NCI-H2171 (cell line): ENCODE data around the gene BPIFB2.
"Not testable (repeated sequence)": the region's sequence is repeated elsewhere in the genome, so short reads cannot be mapped to it uniquely, and the experiment has no call there.

ENCODE experiments used
- DNase-seq: peaks from one replicate; lab custom pipeline; 2025; lab: John Stamatoyannopoulos, UW

The BPIFB2 gene, protein sequence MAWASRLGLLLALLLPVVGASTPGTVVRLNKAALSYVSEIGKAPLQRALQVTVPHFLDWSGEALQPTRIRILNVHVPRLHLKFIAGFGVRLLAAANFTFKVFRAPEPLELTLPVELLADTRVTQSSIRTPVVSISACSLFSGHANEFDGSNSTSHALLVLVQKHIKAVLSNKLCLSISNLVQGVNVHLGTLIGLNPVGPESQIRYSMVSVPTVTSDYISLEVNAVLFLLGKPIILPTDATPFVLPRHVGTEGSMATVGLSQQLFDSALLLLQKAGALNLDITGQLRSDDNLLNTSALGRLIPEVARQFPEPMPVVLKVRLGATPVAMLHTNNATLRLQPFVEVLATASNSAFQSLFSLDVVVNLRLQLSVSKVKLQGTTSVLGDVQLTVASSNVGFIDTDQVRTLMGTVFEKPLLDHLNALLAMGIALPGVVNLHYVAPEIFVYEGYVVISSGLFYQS

DNA sequence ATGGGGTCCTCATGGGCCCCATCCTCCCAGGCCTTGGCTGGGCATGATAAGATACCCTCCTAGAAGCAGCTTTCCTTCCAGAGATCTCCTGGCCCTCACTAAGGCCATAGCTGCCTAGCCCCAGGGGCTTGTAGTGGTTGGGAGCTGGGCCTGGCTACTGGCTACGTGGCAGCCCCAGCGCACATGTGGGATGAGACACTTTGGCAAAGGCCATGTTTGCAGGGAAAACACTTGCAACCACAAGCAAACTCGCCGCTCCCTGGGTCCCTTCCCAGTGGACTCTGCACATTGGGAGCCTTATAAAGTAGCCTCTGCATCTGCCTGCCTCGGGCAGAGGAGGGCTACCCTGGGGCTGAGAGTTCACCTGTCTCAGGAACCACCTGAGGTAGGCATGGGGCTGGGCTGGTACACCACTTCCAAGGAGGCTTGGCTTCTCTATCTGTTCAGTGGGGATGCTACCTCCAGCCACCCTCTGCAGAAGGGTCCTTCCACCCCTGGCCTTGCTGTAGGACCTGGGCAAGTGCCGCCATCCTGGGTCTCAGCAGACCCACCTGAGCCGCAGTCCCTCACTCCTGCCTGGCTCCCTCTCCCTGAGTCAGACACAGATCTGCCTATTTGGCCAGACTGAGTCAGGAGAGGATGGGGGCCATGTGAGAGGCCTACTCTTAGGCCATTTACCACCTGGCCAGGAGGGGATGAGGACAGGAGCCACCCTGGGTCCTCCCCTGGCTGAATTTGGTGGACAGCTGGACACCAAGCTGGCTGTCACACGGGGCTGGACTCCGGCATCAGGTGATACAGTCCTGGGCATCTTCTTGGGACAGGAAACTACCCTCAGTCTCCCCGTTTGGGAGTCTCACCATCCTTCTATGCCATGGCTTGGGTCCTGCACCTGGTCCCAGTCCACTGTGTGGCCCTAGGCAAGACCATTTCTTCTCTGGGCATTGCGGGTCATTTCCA is at the start of gene BPIFB2:
BPIFB2 (plus strand) TSS at position 329 of the 960 bp plus-strand sequence. CDS start 871 bp downstream, outside the sequence.
- DNase-seq: no peak

- DNase-seq: no peak
Measured at GRCh38 chr20:32958574-32958973, 48.9 kb upstream of the BPIFB2 start.

- no peak for DNase-seq
Measured at GRCh38 chr20:32959351-32960221, 47.9 kb upstream of the BPIFB2 start.

GRCh38 chr20:32960222-32960518 is 47.3 kb upstream of the BPIFB2 start:
- no peak for DNase-seq

DNA sequence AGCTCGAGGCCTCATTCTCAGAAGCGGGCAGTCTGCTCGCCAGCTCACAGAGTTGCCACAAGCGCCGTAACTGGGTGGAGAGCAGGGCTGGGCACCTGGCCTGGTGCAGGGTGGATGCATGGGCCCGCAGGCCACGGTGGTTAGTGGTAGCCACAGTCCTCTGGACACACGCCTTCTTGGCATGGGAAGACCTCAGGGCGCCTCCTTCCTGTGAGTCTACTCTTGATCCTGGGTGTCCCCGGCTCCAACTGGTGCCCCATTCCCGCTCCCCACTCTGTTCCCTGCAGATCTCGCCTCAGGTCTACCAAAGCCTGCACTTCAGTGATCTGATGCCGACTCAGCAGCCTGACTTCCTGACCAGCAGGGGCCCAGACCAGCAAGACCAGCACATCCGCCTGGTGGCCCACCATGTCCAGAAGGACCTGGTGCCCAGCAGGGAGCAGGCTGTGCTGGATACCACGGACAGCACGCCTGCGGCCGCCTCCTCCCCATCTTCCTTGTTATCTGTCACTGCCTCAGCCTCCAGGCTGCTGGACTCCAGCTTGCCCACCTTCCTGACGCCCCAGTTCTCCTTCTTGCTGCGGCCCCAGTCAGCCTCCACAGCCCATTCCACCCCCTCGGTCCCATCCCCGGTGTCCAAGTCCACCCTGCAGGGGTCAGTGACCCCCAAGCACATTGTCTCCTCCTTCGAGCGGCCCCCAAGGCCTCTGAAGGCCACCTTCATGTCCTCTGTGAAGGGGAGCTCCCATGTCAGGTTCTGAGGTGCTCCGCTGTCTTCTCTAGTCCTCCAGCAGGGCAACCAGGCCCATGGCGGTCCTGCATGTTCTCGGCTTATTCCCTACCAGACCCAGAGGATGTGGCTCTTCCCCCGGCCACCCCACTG is 46.4 kb upstream of the BPIFB2 start:
- no peak for DNase-seq

GRCh38 chr20:32962053-32962452 is 45.5 kb upstream of the BPIFB2 start:
- no peak for DNase-seq

- DNase-seq: not testable (repeated sequence)
Measured at GRCh38 chr20:32962646-32963045, 44.9 kb upstream of the BPIFB2 start.

- no peak for DNase-seq
Measured at GRCh38 chr20:32963176-32963575, 44.3 kb upstream of the BPIFB2 start.

- no peak for DNase-seq
Measured at GRCh38 chr20:32964575-32964974, 42.9 kb upstream of the BPIFB2 start.

- no peak for DNase-seq
Measured at GRCh38 chr20:32965115-32965514, 42.4 kb upstream of the BPIFB2 start.

- DNase-seq: no peak
Measured at GRCh38 chr20:32965581-32966373, 41.7 kb upstream of the BPIFB2 start.

GRCh38 chr20:32966382-32966781 is 41.1 kb upstream of the BPIFB2 start:
- no peak for DNase-seq

GRCh38 chr20:32966881-32967781 is 40.4 kb upstream of the BPIFB2 start:
- no peak for DNase-seq

DNA sequence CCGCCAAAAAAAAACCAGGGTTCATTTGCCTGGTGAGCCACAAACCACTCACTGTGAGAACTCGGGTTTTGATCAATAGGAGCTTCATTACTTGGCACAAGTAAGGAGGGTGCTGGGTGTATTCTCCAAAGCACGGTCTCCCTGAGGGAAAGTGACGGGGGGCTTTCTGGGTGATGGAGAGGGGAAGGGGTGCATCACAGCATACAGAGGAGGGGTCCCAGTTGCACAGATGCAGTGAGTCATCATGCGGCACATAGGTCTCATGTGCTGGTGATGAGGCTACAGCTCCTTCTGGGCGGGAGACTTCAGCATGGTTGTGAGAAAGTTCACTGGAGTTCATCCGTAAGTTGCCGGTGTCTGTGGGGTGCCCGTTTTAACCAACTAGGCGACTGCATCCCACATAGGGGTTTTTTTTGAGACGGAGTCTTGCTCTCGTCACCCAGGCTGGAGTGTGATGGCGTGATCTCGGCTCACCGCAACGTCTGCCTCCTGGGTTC is 39.5 kb upstream of the BPIFB2 start:
- no peak for DNase-seq

DNA sequence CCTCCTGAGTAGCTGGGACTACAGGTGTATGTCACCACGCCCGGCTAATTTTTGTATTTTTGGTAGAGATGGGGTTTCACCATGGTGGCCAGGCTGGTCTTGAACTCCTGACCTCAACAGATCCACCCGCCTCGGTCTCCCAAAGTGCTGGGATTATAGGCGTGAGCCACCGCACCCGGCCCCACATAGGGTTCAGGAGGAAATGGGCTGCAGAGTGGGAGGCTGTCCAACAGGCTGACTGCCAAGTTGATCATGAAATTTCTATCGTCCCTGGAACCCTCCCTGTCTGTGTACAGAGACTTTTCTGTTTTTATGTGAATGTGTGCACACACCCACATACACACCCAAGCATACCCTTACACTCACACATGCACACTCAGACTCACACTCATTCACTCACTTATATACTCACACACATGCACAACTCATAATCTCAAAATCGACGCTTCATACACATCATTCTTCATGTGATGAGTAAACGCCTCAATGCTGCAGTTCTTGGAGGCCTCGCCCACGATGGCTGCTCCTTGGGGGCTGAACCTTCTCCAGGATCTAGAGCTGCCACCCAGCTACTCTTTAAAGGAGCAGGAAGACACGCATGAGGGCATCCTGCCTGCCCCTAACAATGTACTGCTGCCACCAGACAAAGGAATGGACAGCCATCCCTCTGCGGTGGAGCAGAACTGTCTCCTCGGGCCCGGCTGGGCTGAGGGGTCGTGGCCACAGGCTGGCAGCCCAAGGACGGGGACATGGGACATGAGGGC is 38.8 kb upstream of the BPIFB2 start:
- DNase-seq: no peak

DNA sequence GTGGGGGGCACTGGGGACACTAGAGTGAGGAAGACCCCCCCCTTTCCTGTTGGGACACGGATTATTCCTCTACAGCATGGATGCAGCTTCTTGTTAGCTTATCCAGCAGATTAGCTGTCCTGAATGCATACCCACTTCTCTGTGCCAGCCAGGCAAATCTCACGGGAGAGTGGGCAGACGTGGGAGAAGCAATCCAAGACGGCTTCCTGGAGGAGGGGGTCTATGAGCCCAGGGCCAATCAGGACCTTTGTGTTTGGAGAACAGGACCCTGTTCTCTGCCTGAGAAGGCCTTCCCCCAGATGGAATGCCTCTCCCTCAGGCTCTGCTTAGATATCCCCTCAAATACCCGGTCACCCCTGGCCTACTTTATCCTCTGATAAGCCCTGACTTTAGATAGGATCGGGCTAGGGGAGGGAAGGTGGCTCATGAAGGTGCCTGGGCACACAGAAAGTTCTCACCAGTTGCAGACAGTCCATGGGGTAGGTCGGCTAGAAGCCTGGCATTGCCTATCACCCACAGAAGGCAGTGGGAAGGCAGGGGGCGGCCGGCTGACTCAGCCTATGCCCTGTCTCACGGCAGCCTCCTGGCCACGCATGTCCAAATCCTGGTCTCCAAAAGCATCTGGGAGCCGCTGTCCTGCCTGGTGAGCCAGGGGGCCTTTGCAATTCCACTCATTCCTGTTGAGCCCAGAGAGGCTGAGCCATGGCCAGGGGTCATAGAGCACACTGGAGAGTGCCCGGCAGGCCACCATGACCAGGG is 38.0 kb upstream of the BPIFB2 start:
- no peak for DNase-seq
